IMR-90 (cell line): ENCODE results near the gene CLDN11.

ENCODE experiments used
- CTCF ChIP-seq: conservative IDR thresholded peaks from 2 replicates; pipeline ENCODE4 v1.5.1; 2012; ENCODE audit warnings: mild to moderate bottlenecking, low read depth, low read length, improper control_type of control experiment
- ELK1 ChIP-seq: fragments of 150-350 bp; IDR thresholded peaks from 2 replicates; pipeline ENCODE4 v1.6.1; 2016; ENCODE audit warnings: low read depth, mild to moderate bottlenecking, low read length, moderate library complexity, borderline replicate concordance
- MAFK ChIP-seq: IDR thresholded peaks from 2 replicates; pipeline ENCODE4 v1.6.1; 2012; ENCODE audit warnings: low read depth, low read length, improper control_type of control experiment
- POLR2A ChIP-seq: IDR thresholded peaks from 2 replicates; pipeline ENCODE4 v1.6.1; 2012; ENCODE audit warnings: mild to moderate bottlenecking, low read depth, low read length
- RAD21 ChIP-seq: IDR thresholded peaks from 2 replicates; pipeline ENCODE4 v1.6.1; 2012; ENCODE audit warnings: low read length, improper control_type of control experiment
- USF2 ChIP-seq: fragments of 150-350 bp; IDR thresholded peaks from 2 replicates; pipeline ENCODE4 v1.6.1; 2017; ENCODE audit warnings: mild to moderate bottlenecking, antibody characterized with exemption, low read length, low read depth

GRCh38 chr3:170436697-170437096 lies 18.0 kb downstream of the CLDN11 start:
- TF ChIP-seq CTCF (no peak), ELK1 (no peak), USF2 (no peak), POLR2A (no peak; the same call in 1 of the 2 replicates), RAD21 (no peak), MAFK (no peak)
